SK-N-MC (cell line): ENCODE measurements around the gene ARHGEF37.

ENCODE experiments used
- EZH2 ChIP-seq: fragments of 200-600 bp; sonication (generic); IDR thresholded peaks from one replicate; pipeline ENCODE4 v1.6.1; 2017; ENCODE audit warnings: antibody characterized with exemption
- FOXP2 ChIP-seq: optimal IDR thresholded peaks from 2 replicates; pipeline ENCODE3; 2011; ENCODE audit warnings: mild to moderate bottlenecking, moderate library complexity; ENCODE audit not compliant: insufficient read depth; ENCODE audit errors: extremely low read length, control extremely low read depth
- POLR2AphosphoS5 ChIP-seq: IDR thresholded peaks from 2 replicates; pipeline ENCODE4 v1.6.1; 2012; ENCODE audit warnings: mild to moderate bottlenecking, low read depth, low read length, borderline replicate concordance

DNA sequence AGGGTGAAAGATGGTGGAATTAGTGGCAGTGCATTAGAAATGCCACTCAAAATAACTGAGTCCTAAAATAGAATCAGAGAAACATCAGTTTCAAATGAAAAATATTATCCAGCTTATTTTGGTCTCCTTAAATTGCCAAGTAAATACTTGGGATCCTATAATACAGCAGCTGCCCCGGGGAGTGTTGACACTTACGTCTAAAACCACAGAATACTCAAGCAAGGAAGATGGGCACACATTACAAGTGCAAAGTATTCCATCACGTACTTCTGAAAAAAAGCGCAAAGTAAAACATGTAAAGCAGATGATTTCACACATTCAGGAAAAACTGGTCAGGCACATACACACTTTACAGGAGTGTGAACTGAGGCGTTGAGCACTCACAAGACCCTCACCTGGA lies 2.4 kb upstream of the ARHGEF37 start:
- TF ChIP-seq EZH2 (no peak), POLR2AphosphoS5 (no peak), FOXP2 (no peak)
